GM23338 (cell line): ENCODE results near the gene RAD9B. TPM values are rescaled to one million over a fixed set of nuclear protein-coding genes. Genes with fewer than 3 reads are reported as not detected.

ENCODE experiments used
- ATAC-seq: fragments of 200-7000 bp; cut with Tn5 transposase; 3 replicates; pipeline ENCODE4 v1.9.1; 2020
- DNase-seq: peaks from one replicate; pipeline ENCODE4 v3.0.0-alpha.2; 2015; ENCODE audit warnings: low spot score
- H2AFZ ChIP-seq: fragments of 200-600 bp; sonication (generic); 2 replicates; pipeline ENCODE4 v1.8.0; 2016; ENCODE audit warnings: antibody characterized with exemption, mild to moderate bottlenecking, moderate library complexity
- H3F3A ChIP-seq: fragments of 200-600 bp; sonication (generic); replicated peaks from 2 replicates; pipeline ENCODE4 v1.8.0; 2017; ENCODE audit warnings: antibody characterized with exemption, mixed run types, low read depth
- H3K27ac ChIP-seq: fragments of 200-600 bp; sonication (generic); 2 replicates; pipeline ENCODE4 v1.6.1; 2016; ENCODE audit warnings: low read depth
- H3K27me3 ChIP-seq: fragments of 200-600 bp; sonication (generic); 2 replicates; pipeline ENCODE4 v1.8.0; 2016; ENCODE audit warnings: mild to moderate bottlenecking, mixed run types, moderate library complexity; ENCODE audit not compliant: insufficient read depth
- H3K36me3 ChIP-seq: fragments of 200-600 bp; sonication (generic); 2 replicates; pipeline ENCODE4 v1.8.0; 2016; ENCODE audit warnings: mild to moderate bottlenecking; ENCODE audit not compliant: insufficient read depth
- H3K4me1 ChIP-seq: fragments of 200-600 bp; sonication (generic); 2 replicates; pipeline ENCODE4 v1.8.0; 2016; ENCODE audit warnings: mild to moderate bottlenecking, moderate library complexity; ENCODE audit not compliant: insufficient read depth
- H3K4me2 ChIP-seq: fragments of 200-600 bp; sonication (generic); 2 replicates; pipeline ENCODE4 v1.7.1; 2017; ENCODE audit warnings: mixed run types
- H3K4me3 ChIP-seq: fragments of 200-600 bp; sonication (generic); 2 replicates; pipeline ENCODE4 v1.6.1; 2016; ENCODE audit warnings: mixed run types
- H3K79me2 ChIP-seq: fragments of 200-600 bp; sonication (generic); replicated peaks from 2 replicates; pipeline ENCODE4 v1.8.0; 2017; ENCODE audit warnings: mild to moderate bottlenecking; ENCODE audit not compliant: insufficient read depth
- H3K9me2 ChIP-seq: fragments of 200-600 bp; sonication (generic); 2 replicates; pipeline ENCODE4 v1.8.0; 2017; ENCODE audit not compliant: insufficient read depth
- H4K20me1 ChIP-seq: fragments of 200-600 bp; sonication (generic); replicated peaks from 2 replicates; pipeline ENCODE4 v1.8.0; 2017; ENCODE audit warnings: mild to moderate bottlenecking; ENCODE audit not compliant: insufficient read depth
- H3K27ac Mint-ChIP-seq: 2 replicates; pipeline ENCODE4 v1.8.0; 2020; ENCODE audit warnings: inconsistent platforms, mild to moderate bottlenecking, moderate library complexity, mixed read lengths
- H3K27me3 Mint-ChIP-seq: 3 replicates; pipeline ENCODE4 v1.8.0; 2022; ENCODE audit warnings: low read depth, mild to moderate bottlenecking, moderate library complexity, mixed read lengths, inconsistent platforms; ENCODE audit not compliant: insufficient read depth, poor library complexity
- H3K36me3 Mint-ChIP-seq: 3 replicates; pipeline ENCODE4 v1.8.0; 2021; ENCODE audit warnings: low read depth, mild to moderate bottlenecking, inconsistent platforms, moderate library complexity, mixed read lengths
- H3K4me1 Mint-ChIP-seq: 3 replicates; pipeline ENCODE4 v1.8.0; 2020; ENCODE audit warnings: mild to moderate bottlenecking, inconsistent platforms, mixed read lengths
- H3K4me3 Mint-ChIP-seq: 3 replicates; pipeline ENCODE4 v1.8.0; 2021; ENCODE audit warnings: moderate library complexity, mild to moderate bottlenecking, inconsistent platforms, mixed read lengths
- H3K9me3 Mint-ChIP-seq: 3 replicates; pipeline ENCODE4 v1.8.0; 2020; ENCODE audit warnings: moderate library complexity, mild to moderate bottlenecking, inconsistent platforms, mixed read lengths
- CREB1 ChIP-seq: fragments of 250-450 bp; sonication (Bioruptor Pico); IDR thresholded peaks from 2 replicates; pipeline ENCODE4 v1.5.0; 2020; ENCODE audit warnings: low read depth, mild to moderate bottlenecking, moderate library complexity
- EZH2 ChIP-seq: fragments of 200-600 bp; sonication (generic); IDR thresholded peaks from one replicate; pipeline ENCODE4 v1.8.0; 2017; ENCODE audit warnings: antibody characterized with exemption, mild to moderate bottlenecking, low read depth; ENCODE audit not compliant: unreplicated experiment
- EZH2phosphoT487 ChIP-seq: fragments of 200-600 bp; sonication (generic); IDR thresholded peaks from one replicate; pipeline ENCODE4 v1.8.1; 2018; ENCODE audit warnings: antibody characterized with exemption; ENCODE audit not compliant: unreplicated experiment
- JUNB ChIP-seq: IDR thresholded peaks from one replicate; pipeline ENCODE4 v1.6.1; 2016; ENCODE audit warnings: antibody characterized with exemption; ENCODE audit not compliant: unreplicated experiment
- NANOG ChIP-seq: IDR thresholded peaks from 2 replicates; pipeline ENCODE4 v1.6.1; 2016; ENCODE audit warnings: antibody characterized with exemption, borderline replicate concordance
- POLR2AphosphoS5 ChIP-seq: IDR thresholded peaks from 2 replicates; pipeline ENCODE4 v1.6.1; 2016; ENCODE audit warnings: antibody characterized with exemption, low read depth
- STAT1 ChIP-seq: IDR thresholded peaks from one replicate; pipeline ENCODE4 v1.6.1; 2016; ENCODE audit warnings: antibody characterized with exemption; ENCODE audit not compliant: unreplicated experiment
- ZNF114 ChIP-seq: fragments of 250-450 bp; sonication (Bioruptor Pico); IDR thresholded peaks from 2 replicates; pipeline ENCODE4 v1.5.0; 2020; ENCODE audit warnings: mild to moderate bottlenecking, moderate library complexity
- ZNF331 ChIP-seq: fragments of 250-450 bp; sonication (Bioruptor Pico); IDR thresholded peaks from 2 replicates; pipeline ENCODE4 v1.5.0; 2020; ENCODE audit warnings: low read depth, mild to moderate bottlenecking, moderate library complexity
- polyA plus RNA-seq: library from polyadenylated mRNA; unstranded; fragments of >200 nt; fragmentation: Nextera tagmentation; extraction: Ambion mirVana; gene quantifications from 2 replicates; pipeline ENCODE4 v1.2.1, GENCODE V29; 2016
- total RNA-seq: library from RNA; depleted of rRNA; stranded (reverse); fragments of >200 nt; shearing (Covaris generic); gene quantifications from 2 replicates; pipeline ENCODE4 v1.2.3, GENCODE V29; 2014
- TF ChIP-seq, protein P1 (sequence below): IDR thresholded peaks from 2 replicates; pipeline ENCODE4 v1.6.1; 2016; ENCODE audit warnings: antibody characterized with exemption
- TF ChIP-seq, protein P2 (sequence below): fragments of 250-450 bp; sonication (Bioruptor Pico); IDR thresholded peaks from 2 replicates; pipeline ENCODE4 v1.5.0; 2020; ENCODE audit warnings: mild to moderate bottlenecking, moderate library complexity
- TF ChIP-seq, protein P3 (sequence below): IDR thresholded peaks from one replicate; pipeline ENCODE4 v1.6.1; 2018; ENCODE audit warnings: antibody characterized with exemption; ENCODE audit not compliant: unreplicated experiment
- TF ChIP-seq, protein P4 (sequence below), 2 experiments: fragments of 200-600 bp in 1 of 2; sonication (generic) in 1 of 2; conservative IDR thresholded peaks; 2 replicates each; pipeline versions ENCODE4 v1.5.1 to v1.6.1; 2016 to 2017; ENCODE audit warnings: antibody characterized with exemption in 2 of 2, low read depth in 2 of 2, mild to moderate bottlenecking in 2 of 2, moderate library complexity in 1 of 2

Gene RAD9B
- total and polyA plus RNA-seq, 2 experiments from 2014 or later = not detected

DNA sequence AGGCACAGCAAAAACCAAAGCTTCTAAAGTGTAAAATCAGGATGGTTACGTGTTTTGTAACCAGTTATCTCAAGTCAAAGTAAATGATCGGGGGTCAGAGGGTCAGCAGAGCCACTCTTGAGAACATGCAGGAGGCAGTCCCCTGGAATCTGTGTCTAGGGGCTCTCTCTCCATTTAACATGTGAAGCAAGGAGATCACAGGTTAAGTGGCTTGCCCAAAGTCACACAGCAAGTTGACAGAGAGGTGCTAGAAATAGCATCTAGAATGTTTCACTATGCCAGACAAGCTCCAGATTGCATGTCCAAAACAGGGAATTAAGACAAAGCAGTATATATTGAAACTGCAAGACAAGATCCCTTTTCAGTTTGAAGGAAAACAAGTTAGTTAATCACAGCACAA is 47.6 kb downstream of the RAD9B start:
- Histone ChIP-seq H4K20me1 (peaks cover 12% of the 10 kb centered on the region), H3K27me3 (no peaks in the 10 kb centered on the region), H2AFZ (no peak overlapping the region), H3K36me3 (no peaks in the 10 kb centered on the region), H3K4me2 (no peak overlapping the region), H3K4me1 (peaks cover 7% of the 10 kb centered on the region), H3F3A (no peaks in the 10 kb centered on the region), H3K79me2 (peaks cover 17% of the 10 kb centered on the region), H3K4me3 (no peak overlapping the region), H3K27ac (no peak overlapping the region), H3K9me2 (no peaks in the 10 kb centered on the region)
- H3K27ac Mint-ChIP-seq = no peak overlapping the region
- H3K4me1 Mint-ChIP-seq = peaks cover 5% of the 10 kb centered on the region; the same call in 2 of the 3 replicates
- peaks cover 2% of the 10 kb centered on the region for H3K27me3 Mint-ChIP-seq
- DNase-seq (no peak), ATAC-seq (no peak)
- H3K4me3 Mint-ChIP-seq = no peak overlapping the region
- TF ChIP-seq STAT1 (no peak), POLR2AphosphoS5 (no peak), NANOG (no peak), EZH2 (no peak), JUNB (no peak), ZNF331 (CRISPR knock-in tag) (no peak), EZH2phosphoT487 (no peak), ZNF114 (CRISPR knock-in tag) (no peak), CREB1 (no peak)
- TF ChIP-seq, protein P1, sequence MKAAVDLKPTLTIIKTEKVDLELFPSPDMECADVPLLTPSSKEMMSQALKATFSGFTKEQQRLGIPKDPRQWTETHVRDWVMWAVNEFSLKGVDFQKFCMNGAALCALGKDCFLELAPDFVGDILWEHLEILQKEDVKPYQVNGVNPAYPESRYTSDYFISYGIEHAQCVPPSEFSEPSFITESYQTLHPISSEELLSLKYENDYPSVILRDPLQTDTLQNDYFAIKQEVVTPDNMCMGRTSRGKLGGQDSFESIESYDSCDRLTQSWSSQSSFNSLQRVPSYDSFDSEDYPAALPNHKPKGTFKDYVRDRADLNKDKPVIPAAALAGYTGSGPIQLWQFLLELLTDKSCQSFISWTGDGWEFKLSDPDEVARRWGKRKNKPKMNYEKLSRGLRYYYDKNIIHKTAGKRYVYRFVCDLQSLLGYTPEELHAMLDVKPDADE = no peak
- TF ChIP-seq, protein P2, sequence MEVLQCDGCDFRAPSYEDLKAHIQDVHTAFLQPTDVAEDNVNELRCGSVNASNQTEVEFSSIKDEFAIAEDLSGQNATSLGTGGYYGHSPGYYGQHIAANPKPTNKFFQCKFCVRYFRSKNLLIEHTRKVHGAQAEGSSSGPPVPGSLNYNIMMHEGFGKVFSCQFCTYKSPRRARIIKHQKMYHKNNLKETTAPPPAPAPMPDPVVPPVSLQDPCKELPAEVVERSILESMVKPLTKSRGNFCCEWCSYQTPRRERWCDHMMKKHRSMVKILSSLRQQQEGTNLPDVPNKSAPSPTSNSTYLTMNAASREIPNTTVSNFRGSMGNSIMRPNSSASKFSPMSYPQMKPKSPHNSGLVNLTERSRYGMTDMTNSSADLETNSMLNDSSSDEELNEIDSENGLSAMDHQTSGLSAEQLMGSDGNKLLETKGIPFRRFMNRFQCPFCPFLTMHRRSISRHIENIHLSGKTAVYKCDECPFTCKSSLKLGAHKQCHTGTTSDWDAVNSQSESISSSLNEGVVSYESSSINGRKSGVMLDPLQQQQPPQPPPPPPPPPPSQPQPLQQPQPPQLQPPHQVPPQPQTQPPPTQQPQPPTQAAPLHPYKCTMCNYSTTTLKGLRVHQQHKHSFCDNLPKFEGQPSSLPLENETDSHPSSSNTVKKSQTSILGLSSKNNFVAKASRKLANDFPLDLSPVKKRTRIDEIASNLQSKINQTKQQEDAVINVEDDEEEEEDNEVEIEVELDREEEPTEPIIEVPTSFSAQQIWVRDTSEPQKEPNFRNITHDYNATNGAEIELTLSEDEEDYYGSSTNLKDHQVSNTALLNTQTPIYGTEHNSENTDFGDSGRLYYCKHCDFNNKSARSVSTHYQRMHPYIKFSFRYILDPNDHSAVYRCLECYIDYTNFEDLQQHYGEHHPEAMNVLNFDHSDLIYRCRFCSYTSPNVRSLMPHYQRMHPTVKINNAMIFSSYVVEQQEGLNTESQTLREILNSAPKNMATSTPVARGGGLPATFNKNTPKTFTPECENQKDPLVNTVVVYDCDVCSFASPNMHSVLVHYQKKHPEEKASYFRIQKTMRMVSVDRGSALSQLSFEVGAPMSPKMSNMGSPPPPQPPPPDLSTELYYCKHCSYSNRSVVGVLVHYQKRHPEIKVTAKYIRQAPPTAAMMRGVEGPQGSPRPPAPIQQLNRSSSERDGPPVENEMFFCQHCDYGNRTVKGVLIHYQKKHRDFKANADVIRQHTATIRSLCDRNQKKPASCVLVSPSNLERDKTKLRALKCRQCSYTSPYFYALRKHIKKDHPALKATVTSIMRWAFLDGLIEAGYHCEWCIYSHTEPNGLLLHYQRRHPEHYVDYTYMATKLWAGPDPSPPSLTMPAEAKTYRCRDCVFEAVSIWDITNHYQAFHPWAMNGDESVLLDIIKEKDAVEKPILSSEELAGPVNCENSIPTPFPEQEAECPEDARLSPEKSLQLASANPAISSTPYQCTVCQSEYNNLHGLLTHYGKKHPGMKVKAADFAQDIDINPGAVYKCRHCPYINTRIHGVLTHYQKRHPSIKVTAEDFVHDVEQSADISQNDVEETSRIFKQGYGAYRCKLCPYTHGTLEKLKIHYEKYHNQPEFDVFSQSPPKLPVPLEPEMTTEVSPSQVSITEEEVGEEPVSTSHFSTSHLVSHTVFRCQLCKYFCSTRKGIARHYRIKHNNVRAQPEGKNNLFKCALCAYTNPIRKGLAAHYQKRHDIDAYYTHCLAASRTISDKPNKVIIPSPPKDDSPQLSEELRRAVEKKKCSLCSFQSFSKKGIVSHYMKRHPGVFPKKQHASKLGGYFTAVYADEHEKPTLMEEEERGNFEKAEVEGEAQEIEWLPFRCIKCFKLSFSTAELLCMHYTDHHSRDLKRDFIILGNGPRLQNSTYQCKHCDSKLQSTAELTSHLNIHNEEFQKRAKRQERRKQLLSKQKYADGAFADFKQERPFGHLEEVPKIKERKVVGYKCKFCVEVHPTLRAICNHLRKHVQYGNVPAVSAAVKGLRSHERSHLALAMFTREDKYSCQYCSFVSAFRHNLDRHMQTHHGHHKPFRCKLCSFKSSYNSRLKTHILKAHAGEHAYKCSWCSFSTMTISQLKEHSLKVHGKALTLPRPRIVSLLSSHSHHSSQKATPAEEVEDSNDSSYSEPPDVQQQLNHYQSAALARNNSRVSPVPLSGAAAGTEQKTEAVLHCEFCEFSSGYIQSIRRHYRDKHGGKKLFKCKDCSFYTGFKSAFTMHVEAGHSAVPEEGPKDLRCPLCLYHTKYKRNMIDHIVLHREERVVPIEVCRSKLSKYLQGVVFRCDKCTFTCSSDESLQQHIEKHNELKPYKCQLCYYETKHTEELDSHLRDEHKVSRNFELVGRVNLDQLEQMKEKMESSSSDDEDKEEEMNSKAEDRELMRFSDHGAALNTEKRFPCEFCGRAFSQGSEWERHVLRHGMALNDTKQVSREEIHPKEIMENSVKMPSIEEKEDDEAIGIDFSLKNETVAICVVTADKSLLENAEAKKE (CRISPR knock-in tag) = no peak
- TF ChIP-seq, protein P3, sequence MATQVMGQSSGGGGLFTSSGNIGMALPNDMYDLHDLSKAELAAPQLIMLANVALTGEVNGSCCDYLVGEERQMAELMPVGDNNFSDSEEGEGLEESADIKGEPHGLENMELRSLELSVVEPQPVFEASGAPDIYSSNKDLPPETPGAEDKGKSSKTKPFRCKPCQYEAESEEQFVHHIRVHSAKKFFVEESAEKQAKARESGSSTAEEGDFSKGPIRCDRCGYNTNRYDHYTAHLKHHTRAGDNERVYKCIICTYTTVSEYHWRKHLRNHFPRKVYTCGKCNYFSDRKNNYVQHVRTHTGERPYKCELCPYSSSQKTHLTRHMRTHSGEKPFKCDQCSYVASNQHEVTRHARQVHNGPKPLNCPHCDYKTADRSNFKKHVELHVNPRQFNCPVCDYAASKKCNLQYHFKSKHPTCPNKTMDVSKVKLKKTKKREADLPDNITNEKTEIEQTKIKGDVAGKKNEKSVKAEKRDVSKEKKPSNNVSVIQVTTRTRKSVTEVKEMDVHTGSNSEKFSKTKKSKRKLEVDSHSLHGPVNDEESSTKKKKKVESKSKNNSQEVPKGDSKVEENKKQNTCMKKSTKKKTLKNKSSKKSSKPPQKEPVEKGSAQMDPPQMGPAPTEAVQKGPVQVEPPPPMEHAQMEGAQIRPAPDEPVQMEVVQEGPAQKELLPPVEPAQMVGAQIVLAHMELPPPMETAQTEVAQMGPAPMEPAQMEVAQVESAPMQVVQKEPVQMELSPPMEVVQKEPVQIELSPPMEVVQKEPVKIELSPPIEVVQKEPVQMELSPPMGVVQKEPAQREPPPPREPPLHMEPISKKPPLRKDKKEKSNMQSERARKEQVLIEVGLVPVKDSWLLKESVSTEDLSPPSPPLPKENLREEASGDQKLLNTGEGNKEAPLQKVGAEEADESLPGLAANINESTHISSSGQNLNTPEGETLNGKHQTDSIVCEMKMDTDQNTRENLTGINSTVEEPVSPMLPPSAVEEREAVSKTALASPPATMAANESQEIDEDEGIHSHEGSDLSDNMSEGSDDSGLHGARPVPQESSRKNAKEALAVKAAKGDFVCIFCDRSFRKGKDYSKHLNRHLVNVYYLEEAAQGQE = no peak
- TF ChIP-seq, protein P4, sequence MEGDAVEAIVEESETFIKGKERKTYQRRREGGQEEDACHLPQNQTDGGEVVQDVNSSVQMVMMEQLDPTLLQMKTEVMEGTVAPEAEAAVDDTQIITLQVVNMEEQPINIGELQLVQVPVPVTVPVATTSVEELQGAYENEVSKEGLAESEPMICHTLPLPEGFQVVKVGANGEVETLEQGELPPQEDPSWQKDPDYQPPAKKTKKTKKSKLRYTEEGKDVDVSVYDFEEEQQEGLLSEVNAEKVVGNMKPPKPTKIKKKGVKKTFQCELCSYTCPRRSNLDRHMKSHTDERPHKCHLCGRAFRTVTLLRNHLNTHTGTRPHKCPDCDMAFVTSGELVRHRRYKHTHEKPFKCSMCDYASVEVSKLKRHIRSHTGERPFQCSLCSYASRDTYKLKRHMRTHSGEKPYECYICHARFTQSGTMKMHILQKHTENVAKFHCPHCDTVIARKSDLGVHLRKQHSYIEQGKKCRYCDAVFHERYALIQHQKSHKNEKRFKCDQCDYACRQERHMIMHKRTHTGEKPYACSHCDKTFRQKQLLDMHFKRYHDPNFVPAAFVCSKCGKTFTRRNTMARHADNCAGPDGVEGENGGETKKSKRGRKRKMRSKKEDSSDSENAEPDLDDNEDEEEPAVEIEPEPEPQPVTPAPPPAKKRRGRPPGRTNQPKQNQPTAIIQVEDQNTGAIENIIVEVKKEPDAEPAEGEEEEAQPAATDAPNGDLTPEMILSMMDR (conservative IDR thresholded peaks at IDR 0.05; ENCODE audit: low read depth in 2 of 2) = no peak
- H3K36me3 Mint-ChIP-seq = peaks cover 15% of the 10 kb centered on the region; the same call in 2 of the 3 replicates
- H3K9me3 Mint-ChIP-seq = no peaks in the 10 kb centered on the region
